CD1c-positive myeloid dendritic cell (primary cell): ENCODE data around the gene SEC11A.

Experiments
- DNase-seq: peaks from one replicate; pipeline ENCODE4 v3.0.0-alpha.2; 2016; ENCODE audit errors: extremely low spot score

The SEC11A gene

GRCh38 chr15:84681831-84682230 is 34.1 kb downstream of the SEC11A start:
- peak; percentile 74 for DNase-seq

- DNase-seq = no peak
Observed at GRCh38 chr15:84671211-84671610, 44.7 kb downstream of the SEC11A start.

DNA sequence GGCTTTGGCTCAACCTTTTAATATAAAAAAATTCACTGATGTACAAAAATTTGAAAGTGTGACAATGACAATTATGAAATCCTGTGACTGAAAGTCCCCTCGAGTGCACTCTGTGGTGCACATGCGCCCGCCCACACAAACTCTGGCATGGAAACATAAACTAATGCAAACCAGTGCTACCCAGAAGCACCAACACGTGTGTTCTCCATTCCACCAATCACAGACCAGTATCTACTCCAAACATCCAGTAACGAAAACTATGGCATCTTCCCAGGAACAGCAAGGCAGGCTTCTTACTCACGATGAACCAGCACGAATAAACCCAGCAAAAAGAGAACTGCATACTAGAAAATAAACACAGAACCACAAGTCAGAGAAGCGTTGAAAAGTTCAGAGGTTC is 46.2 kb downstream of the SEC11A start:
- no peak for DNase-seq

GRCh38 chr15:84668221-84668982 is 47.5 kb downstream of the SEC11A start:
- no peak for DNase-seq

- no peak for DNase-seq
Observed at GRCh38 chr15:84666373-84666772, 49.6 kb downstream of the SEC11A start.

- no peak for DNase-seq
Observed at GRCh38 chr15:84661001-84661400, 54.9 kb downstream of the SEC11A start.

- no peak for DNase-seq
Observed at GRCh38 chr15:84659904-84660781, 55.8 kb downstream of the SEC11A start.

DNA sequence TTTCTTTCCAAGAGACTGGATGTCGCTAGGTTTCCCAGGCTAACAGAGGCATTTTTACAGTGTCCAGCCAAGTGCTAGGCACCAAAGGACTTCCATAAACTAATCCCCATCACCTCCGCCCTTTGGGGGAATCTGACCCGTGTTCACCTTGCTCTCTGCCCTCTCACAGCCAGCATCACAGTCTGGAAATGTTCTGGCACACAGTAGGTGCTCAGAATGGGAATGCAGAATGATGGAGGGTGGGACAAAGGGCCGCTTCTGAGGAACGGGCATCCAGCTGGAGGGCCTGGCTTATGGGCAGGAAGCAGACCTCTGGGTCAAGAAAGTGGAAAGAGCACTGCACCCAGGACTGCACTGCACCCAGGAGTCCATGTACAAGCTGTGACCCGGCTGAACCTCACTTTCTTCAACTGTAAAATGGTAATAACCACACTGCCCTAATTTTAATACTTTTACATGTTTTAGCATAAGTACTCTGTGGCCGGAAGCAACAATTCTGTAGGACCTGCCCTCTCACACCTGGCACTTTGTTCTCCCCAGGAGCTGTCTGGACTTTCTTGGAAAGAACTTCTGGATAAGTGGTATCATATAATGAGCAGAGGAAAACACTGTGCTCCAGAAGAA is 57.0 kb downstream of the SEC11A start:
- no peak for DNase-seq

- DNase-seq = peak; percentile 90
Observed at GRCh38 chr15:84658080-84658787, 57.7 kb downstream of the SEC11A start, which contains the start of gene NMB. NMB (minus strand) TSS chr15:84658199; CDS start chr15:84658152, 47 bp downstream.

DNA sequence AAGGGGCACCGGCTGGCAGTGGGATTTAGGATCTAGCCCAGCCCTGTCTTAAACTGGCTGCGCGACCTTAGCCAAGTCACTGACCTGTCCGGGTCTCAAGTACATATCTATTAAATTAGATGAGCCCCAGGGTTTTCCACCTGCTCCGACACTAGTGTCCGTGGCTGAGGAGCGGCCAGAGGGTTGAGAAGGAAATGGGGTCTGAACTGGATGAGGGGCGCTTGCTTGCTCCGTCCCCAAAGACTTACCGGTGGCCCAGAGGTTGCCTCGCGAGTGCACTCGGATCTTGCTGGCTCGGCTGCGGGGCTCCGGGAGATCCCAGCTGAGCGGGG is 58.2 kb downstream of the SEC11A start:
- DNase-seq = no peak

GRCh38 chr15:84656972-84657371 is 59.0 kb downstream of the SEC11A start:
- DNase-seq = no peak

DNA sequence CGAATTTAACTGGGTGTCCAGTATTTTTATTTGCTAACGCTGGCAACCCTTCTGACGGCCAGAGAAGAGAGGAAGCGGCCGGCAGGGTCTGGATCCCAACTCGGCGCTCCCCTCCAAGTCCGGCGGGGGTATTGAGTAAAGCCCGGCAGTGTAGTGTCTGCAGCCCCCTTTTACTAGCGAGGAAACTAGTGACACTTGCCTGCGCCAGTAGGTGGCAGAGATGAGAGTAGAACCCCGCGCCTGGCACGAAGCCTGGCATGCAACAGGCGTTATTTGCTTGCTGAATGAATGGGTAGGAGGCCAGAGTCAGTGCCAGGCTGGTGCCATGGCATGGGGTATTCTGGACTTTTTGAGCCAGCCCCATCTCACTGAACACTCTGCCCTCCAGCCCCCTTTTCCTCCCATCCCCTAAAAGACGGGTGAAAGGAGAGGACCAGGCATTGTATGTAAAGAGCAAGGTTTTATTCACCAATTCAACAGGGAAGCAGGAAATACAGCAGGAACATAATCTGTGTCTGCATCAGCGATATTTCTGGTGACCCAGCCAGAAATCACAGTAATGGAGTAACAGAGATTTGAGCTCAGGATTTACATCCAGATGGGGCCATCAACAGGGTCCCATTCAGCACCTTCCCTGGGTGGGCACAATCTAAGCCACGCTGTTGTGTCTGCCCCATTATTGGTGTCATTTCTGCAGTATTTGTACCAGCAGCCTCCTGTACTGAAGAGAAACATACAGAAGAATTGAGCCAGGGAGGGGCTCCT is 61.1 kb downstream of the SEC11A start:
- DNase-seq = peak; percentile 77

DNA sequence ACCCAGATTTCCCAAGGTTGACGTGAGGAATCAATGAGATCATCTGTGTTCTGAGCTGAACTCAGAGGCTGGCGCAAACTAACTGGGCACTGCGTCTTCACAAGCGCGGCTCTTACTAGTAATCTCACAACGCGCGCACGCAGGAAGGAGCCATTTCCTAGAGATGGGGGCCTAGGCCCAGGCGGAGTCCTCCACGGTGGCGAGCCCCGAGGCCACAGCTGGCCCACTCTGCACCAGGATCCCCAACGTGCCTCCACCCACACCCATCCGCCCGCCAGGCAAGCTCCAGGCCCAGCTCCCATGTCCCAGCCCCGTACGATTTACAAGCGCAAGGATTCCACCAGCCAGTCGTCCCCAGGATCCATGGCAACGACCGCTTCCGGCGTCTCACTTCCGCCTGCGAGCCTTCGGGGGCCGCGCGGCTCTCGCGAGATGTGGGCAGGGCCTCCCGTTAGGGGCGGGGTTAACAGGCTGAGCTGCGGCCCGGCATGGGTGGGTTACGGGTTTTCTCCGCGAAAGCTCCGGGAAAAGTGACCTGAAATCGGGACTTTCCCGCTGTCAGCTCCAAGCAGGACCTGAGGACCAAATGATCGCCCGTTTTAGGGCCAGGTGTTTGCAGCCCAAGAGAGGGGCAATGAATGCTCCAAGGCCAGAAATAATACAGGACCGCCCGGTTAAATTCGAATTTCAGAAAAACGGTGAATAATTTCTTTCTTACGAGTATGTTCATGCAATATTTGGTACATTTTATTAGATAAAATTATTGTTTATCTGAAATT is 61.8 kb downstream of the SEC11A start, which contains the start of gene WDR73:
Gene WDR73, minus strand, starts transcription at position 374 of the 779 bp plus-strand sequence. Its CDS starts 9 bp downstream, at position 365.
- DNase-seq = peak; percentile 98

DNA sequence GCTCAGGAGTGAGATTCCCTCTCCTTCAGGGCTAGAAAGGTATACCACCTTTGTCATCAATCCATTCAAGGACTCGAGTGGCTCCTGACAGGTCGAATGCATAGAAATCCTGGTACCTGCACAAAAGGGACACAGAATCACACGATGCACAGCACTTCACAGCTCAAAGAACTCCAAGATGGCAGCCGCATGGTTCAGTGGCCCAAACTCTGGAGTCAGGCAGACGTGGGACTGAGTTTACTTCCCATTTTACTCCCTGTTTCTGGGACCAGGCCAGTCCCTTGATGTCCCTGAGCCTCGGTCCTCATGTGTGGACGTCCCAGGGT is 62.4 kb downstream of the SEC11A start:
- peak; percentile 73 for DNase-seq

GRCh38 chr15:84649706-84650105 is 66.2 kb downstream of the SEC11A start:
- DNase-seq = no peak

DNA sequence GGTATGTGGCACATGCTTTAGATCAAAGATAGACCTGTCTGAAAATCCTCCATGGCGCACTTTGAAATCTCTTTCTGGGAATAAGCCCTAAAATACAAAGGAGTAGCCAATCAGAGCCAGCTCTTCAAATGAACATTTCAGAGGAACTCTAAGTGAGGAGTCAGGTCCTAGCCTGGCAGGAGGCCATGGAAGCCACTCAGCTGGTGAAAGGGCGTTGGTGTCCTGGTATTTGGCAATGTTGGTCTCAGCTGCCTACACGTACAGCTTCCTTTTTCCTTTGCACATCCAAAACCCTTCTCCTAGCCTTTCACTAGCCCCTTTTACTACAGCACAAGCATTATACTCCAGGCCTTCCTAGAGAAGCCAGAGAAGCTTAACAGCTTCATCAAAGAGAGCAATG is 67.4 kb downstream of the SEC11A start:
- DNase-seq = peak; percentile 84

DNA sequence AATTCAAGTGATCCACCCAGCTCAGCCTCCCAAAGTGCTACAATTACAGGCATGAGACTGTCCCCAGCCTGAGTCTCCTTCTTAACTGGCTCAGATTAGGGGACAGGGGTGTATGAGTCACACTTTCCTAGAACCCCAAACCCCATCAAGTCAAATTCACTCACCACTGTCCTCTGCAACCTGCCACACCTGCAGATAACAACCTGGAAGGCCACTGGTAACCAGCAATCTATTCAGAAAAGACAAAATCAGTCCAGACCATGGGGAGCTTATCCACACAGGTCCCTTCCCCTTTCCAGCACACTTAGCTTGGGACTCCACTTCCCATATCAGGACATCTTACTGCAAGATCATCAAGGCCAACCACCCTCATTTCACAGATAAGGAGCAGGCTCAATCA is 68.2 kb downstream of the SEC11A start:
- peak; percentile 20 for DNase-seq

DNA sequence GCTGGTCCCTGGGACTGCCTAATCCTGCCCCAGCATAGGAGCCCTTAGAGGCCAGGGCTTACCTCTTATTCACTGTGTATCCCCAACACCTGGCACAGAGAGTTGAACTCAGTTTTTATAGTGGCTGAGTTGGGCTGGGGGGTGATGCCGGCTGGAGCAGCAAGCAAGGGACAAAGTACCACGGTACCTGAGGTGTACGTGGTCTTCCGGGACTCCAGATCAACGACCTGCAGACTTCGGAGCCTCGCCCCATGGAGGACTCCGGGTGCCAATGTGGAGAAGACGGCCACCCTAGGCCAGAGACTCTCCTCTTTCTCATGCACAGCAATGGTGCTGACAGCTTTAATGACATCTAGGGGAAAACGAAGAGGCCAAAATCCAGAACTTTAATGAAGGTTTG is 69.9 kb downstream of the SEC11A start:
- DNase-seq = no peak

DNA sequence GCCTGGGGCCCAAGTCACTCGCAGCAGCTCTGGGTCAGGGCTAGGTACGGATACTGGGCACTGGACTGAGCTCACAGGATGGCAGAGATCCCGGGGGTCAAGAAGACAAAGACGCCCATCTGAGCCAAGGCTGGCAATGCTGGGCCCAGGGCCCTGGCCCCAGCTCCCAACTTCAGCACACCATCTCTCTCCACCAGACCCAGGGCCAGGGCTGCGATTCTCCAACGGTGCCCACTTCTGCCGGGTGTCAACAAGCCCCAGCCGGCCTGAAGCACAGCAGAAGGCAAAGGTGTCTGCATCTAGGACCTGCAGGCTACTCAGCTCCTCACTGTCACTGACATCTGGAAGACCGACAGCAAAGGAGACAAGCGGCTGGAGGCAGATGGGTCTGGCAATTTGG is 70.4 kb downstream of the SEC11A start:
- DNase-seq = no peak

GRCh38 chr15:84643838-84644237 is 72.1 kb downstream of the SEC11A start:
- no peak for DNase-seq
